ENCODE data around the gene THOC7. TPM values are rescaled to one million over a fixed set of nuclear protein-coding genes. Genes with fewer than 3 reads are reported as not detected.

Gene THOC7
- total and polyA plus RNA-seq, 2 of the 4 experiments (the other 2 are of a cell fraction): 25.8 to 55.9 TPM

- ChIA-PET POLR2A (ENCODE audit: unreplicated experiment) (no interaction called here), CTCF (no interaction called here)
- dilution Hi-C loops (cut with HindIII; ENCODE audit: low sequenced_read_pairs, unreplicated experiment): no loop called here
- H3K27ac ChIP-seq (ENCODE audit: insufficient read depth, low read length): no peak overlapping the region
- H2BK120ac ChIP-seq (ENCODE audit: low read depth, low read length): no peak overlapping the region
- no peak overlapping the region for H3K4ac ChIP-seq (ENCODE audit: low read depth, low read length)
- H4K5ac ChIP-seq (ENCODE audit: low read depth, low read length): no peak overlapping the region
- H3K56ac ChIP-seq (ENCODE audit: extremely low read depth, insufficient read depth, low read length): no peak overlapping the region
- no peak overlapping the region for H4K8ac ChIP-seq (ENCODE audit: low read depth in 2 of 2, low read length in 2 of 2)
- no peak overlapping the region for H3K14ac ChIP-seq (replicated peaks; ENCODE audit: low read depth, low read length)
- H3K4me3 ChIP-seq (ENCODE audit: insufficient read depth, low read depth, low read length): no peak overlapping the region
- TF ChIP-seq RFX5 (IDR thresholded peaks at IDR 0.05; ENCODE audit: low read depth, low read length): no peak
- TF ChIP-seq SMC3 (IDR thresholded peaks at IDR 0.05; ENCODE audit: low read depth, low read length): no peak
- TF ChIP-seq FOS (IDR thresholded peaks at IDR 0.05; ENCODE audit: low read depth, low read length): no peak
- no peak for TF ChIP-seq USF2 (IDR thresholded peaks at IDR 0.05; ENCODE audit: low read depth, low read length)
- no peak for TF ChIP-seq MXI1 (IDR thresholded peaks at IDR 0.05; ENCODE audit: borderline replicate concordance, low read depth, low read length)
- no peak for TF ChIP-seq CHD1 (IDR thresholded peaks at IDR 0.05; ENCODE audit: low read depth, low read length)
- TF ChIP-seq RCOR1 (IDR thresholded peaks at IDR 0.05; ENCODE audit: insufficient replicate concordance, low read length): no peak
- TF ChIP-seq POLR2A (IDR thresholded peaks at IDR 0.05; ENCODE audit: low read depth, low read length): no peak
- TF ChIP-seq CTCF (conservative IDR thresholded peaks at IDR 0.05; ENCODE audit: low read depth, low read length): no peak
- TF ChIP-seq RAD21 (IDR thresholded peaks at IDR 0.05; ENCODE audit: low read length): no peak
- TF ChIP-seq BHLHE40 (IDR thresholded peaks at IDR 0.05; ENCODE audit: low read depth, low read length): no peak
- no peak for TF ChIP-seq NFE2L2 (IDR thresholded peaks at IDR 0.05; ENCODE audit: low read depth, low read length)
- no peak for TF ChIP-seq ELK1 (IDR thresholded peaks at IDR 0.05; ENCODE audit: borderline replicate concordance, low read depth, low read length)
- TF ChIP-seq CEBPB (IDR thresholded peaks at IDR 0.05; ENCODE audit: low read depth, low read length): no peak
- TF ChIP-seq MAFK (IDR thresholded peaks at IDR 0.05; ENCODE audit: low read depth, low read length): no peak
- TF ChIP-seq MAZ (IDR thresholded peaks at IDR 0.05; ENCODE audit: borderline replicate concordance, low read depth, low read length): no peak
- no peak overlapping the region for H2AK9ac ChIP-seq (replicated peaks; ENCODE audit: low read depth, low read length, poor library complexity)
- no peak overlapping the region for H2AFZ ChIP-seq (replicated peaks; ENCODE audit: low read length, poor library complexity)
- H2BK15ac ChIP-seq (ENCODE audit: low read depth, low read length): no peak overlapping the region
- H3K79me1 ChIP-seq (ENCODE audit: low read depth in 1 of 2, low read length in 2 of 2): peaks cover 49 to 58% of the 10 kb centered on the region in 2 experiments
- H3K36me3 ChIP-seq (ENCODE audit: control insufficient read depth, insufficient read depth, low read length): peaks cover 2% of the 10 kb centered on the region; the same call in 1 of the 2 replicates
- intact Hi-C loops (cut with micrococcal nuclease): no loop called here
- ATAC-seq (ENCODE audit: low read depth) (no peak), DNase-seq (no peak)
- H3K9me1 ChIP-seq (ENCODE audit: insufficient read depth, low read length): peaks cover 8% of the 10 kb centered on the region
- H4K20me1 ChIP-seq (ENCODE audit: insufficient read depth, low read length): peaks cover 5% of the 10 kb centered on the region; the same call in 1 of the 2 replicates
- H2BK20ac ChIP-seq (ENCODE audit: low read depth, low read length): no peak overlapping the region
- in situ Hi-C loops (cut with MboI; ENCODE audit: low sequenced_read_pairs): no loop called here
- no peak overlapping the region for H3K4me2 ChIP-seq (ENCODE audit: low read depth, low read length)
- BruUV-seq (replicated peaks): no TSS peak
- H2BK5ac ChIP-seq (ENCODE audit: low read depth, low read length, poor library complexity, severe bottlenecking): no peak overlapping the region
- no peak overlapping the region for H4K91ac ChIP-seq (ENCODE audit: insufficient read depth, low read depth, low read length)
- H3K9ac ChIP-seq (ENCODE audit: low read depth, low read length): no peak overlapping the region
- H3K23ac ChIP-seq (ENCODE audit: low read depth, low read length): no peak overlapping the region
- no CpG with 5 or more reads among the region's 1 CpG for WGBS, 2 experiments (ENCODE audit: extremely low coverage in 2 of 2, insufficient read length in 1 of 2)
- H3K9me3 ChIP-seq (ENCODE audit: control insufficient read depth, insufficient read depth, low read length): no peaks in the 10 kb centered on the region
- peaks cover 2% of the 10 kb centered on the region; the same call in 1 of the 2 replicates for H3K4me1 ChIP-seq (ENCODE audit: control insufficient read depth, insufficient read depth, low read length)
- H2AK5ac ChIP-seq (ENCODE audit: low read depth, low read length): no peak overlapping the region
- H3K18ac ChIP-seq (ENCODE audit: low read depth, low read length): no peak overlapping the region
- no peaks in the 10 kb centered on the region for H3K27me3 ChIP-seq (ENCODE audit: control insufficient read depth, insufficient read depth, low read length)
These were observed 15.7 kb downstream of the THOC7 start for GRCh38 chr3:63847718-63848450.
